SK-N-SH treated with all-trans-retinoic acid at 6 μM for 48 hours (cell line): Measurements from ENCODE around the gene DCST2.

Source experiments
- ATAC-seq: fragments of 200-7000 bp; cut with Tn5 transposase; 3 replicates; pipeline ENCODE4 v1.9.1; 2020; ENCODE audit warnings: mild to moderate bottlenecking, moderate library complexity
- ARNTL ChIP-seq: fragments of 450-650 bp; formaldehyde crosslinking; IDR thresholded peaks from 2 replicates; pipeline ENCODE4 v1.5.0; 2020; ENCODE audit warnings: low read depth, mild to moderate bottlenecking, moderate library complexity, borderline replicate concordance
- BACH2 ChIP-seq: fragments of 250-450 bp; sonication (Bioruptor Pico); IDR thresholded peaks from 2 replicates; pipeline ENCODE4 v1.9.0; 2021; ENCODE audit warnings: mild to moderate bottlenecking, borderline replicate concordance
- CREB5 ChIP-seq: fragments of 250-450 bp; sonication (Bioruptor Pico); IDR thresholded peaks from 2 replicates; pipeline ENCODE4 v1.5.1; 2020; ENCODE audit warnings: low read depth, mild to moderate bottlenecking, moderate library complexity
- CSDC2 ChIP-seq: fragments of 250-450 bp; sonication (Bioruptor Pico); IDR thresholded peaks from 2 replicates; pipeline ENCODE4 v1.5.0; 2020; ENCODE audit warnings: mild to moderate bottlenecking, moderate library complexity
- CSRNP3 ChIP-seq: fragments of 250-450 bp; sonication (Bioruptor Pico); IDR thresholded peaks from 2 replicates; pipeline ENCODE4 v1.5.1; 2021; ENCODE audit warnings: mild to moderate bottlenecking, moderate library complexity
- ESRRG ChIP-seq: fragments of 250-450 bp; sonication (Bioruptor Pico); IDR thresholded peaks from 2 replicates; pipeline ENCODE4 v1.6.1; 2021; ENCODE audit warnings: mild to moderate bottlenecking
- GLIS3 ChIP-seq: fragments of 250-450 bp; sonication (Bioruptor Pico); IDR thresholded peaks from 2 replicates; pipeline ENCODE4 v1.5.0; 2020; ENCODE audit warnings: mild to moderate bottlenecking, moderate library complexity
- ISL1 ChIP-seq: fragments of 250-450 bp; sonication (Bioruptor Pico); IDR thresholded peaks from 2 replicates; pipeline ENCODE4 v2.1.2; 2022; ENCODE audit warnings: mild to moderate bottlenecking, moderate library complexity
- OSR1 ChIP-seq: fragments of 250-450 bp; sonication (Bioruptor Pico); IDR thresholded peaks from 2 replicates; pipeline ENCODE4 v1.8.0; 2022; ENCODE audit warnings: moderate library complexity, mild to moderate bottlenecking, inconsistent platforms
- RARB ChIP-seq: fragments of 250-450 bp; sonication (Bioruptor Pico); IDR thresholded peaks from 2 replicates; pipeline ENCODE4 v1.8.0; 2021; ENCODE audit warnings: mild to moderate bottlenecking, moderate library complexity
- SNAI2 ChIP-seq: fragments of 250-450 bp; sonication (Bioruptor Pico); IDR thresholded peaks from 2 replicates; pipeline ENCODE4 v1.5.0; 2020; ENCODE audit warnings: mild to moderate bottlenecking, moderate library complexity
- TCF4 ChIP-seq: fragments of 250-450 bp; sonication (Bioruptor Pico); IDR thresholded peaks from 2 replicates; pipeline ENCODE4 v1.8.0; 2021; ENCODE audit warnings: mild to moderate bottlenecking, moderate library complexity, borderline replicate concordance
- TOX ChIP-seq: fragments of 250-450 bp; sonication (Bioruptor Pico); IDR thresholded peaks from 2 replicates; pipeline ENCODE4 v1.8.0; 2021; ENCODE audit warnings: mild to moderate bottlenecking, moderate library complexity, borderline replicate concordance
- TSHZ2 ChIP-seq: fragments of 250-450 bp; sonication (Bioruptor Pico); IDR thresholded peaks from 2 replicates; pipeline ENCODE4 v1.5.0; 2020; ENCODE audit warnings: mild to moderate bottlenecking, moderate library complexity
- ZC3H10 ChIP-seq: fragments of 250-450 bp; sonication (Bioruptor Pico); IDR thresholded peaks from 2 replicates; pipeline ENCODE4 v1.5.1; 2021; ENCODE audit warnings: mild to moderate bottlenecking, moderate library complexity
- ZFP3 ChIP-seq: fragments of 250-450 bp; sonication (Bioruptor Pico); IDR thresholded peaks from 2 replicates; pipeline ENCODE4 v1.5.0; 2020; ENCODE audit warnings: mild to moderate bottlenecking, moderate library complexity
- ZFP30 ChIP-seq: fragments of 450-650 bp; formaldehyde crosslinking; IDR thresholded peaks from 2 replicates; pipeline ENCODE4 v1.5.0; 2022; ENCODE audit warnings: mild to moderate bottlenecking, moderate library complexity
- ZNF565 ChIP-seq: fragments of 450-650 bp; formaldehyde crosslinking; conservative IDR thresholded peaks from 2 replicates; pipeline ENCODE4 v1.5.0; 2020; ENCODE audit warnings: low read depth, mild to moderate bottlenecking, moderate library complexity
- ZNF70 ChIP-seq: fragments of 450-650 bp; formaldehyde crosslinking; IDR thresholded peaks from 2 replicates; pipeline ENCODE4 v1.5.0; 2020; ENCODE audit warnings: mild to moderate bottlenecking, moderate library complexity
- ZNF8 ChIP-seq: fragments of 450-650 bp; formaldehyde crosslinking; IDR thresholded peaks from 2 replicates; pipeline ENCODE4 v1.5.0; 2020; ENCODE audit warnings: mild to moderate bottlenecking, moderate library complexity
- TF ChIP-seq, protein P1 (sequence below): fragments of 250-450 bp; sonication (Bioruptor Pico); IDR thresholded peaks from 2 replicates; pipeline ENCODE4 v1.8.0; 2021; ENCODE audit warnings: low read depth, mild to moderate bottlenecking, moderate library complexity, borderline replicate concordance

The DCST2 gene

GRCh38 chr1:155072531-155073289 lies 39.1 kb upstream of the DCST2 start:
- no peak for ATAC-seq

GRCh38 chr1:155071701-155072100 lies 38.1 kb upstream of the DCST2 start:
- ATAC-seq, result no peak
- TF ChIP-seq BACH2 (CRISPR knock-in tag), result no peak
- no peak for TF ChIP-seq CSDC2 (CRISPR knock-in tag)
- TF ChIP-seq ZNF8 (CRISPR knock-in tag), result no peak
- TF ChIP-seq GLIS3, result no peak
- TF ChIP-seq ESRRG (CRISPR knock-in tag), result no peak
- no peak for TF ChIP-seq ZC3H10 (CRISPR knock-in tag)
- TF ChIP-seq, protein P1, sequence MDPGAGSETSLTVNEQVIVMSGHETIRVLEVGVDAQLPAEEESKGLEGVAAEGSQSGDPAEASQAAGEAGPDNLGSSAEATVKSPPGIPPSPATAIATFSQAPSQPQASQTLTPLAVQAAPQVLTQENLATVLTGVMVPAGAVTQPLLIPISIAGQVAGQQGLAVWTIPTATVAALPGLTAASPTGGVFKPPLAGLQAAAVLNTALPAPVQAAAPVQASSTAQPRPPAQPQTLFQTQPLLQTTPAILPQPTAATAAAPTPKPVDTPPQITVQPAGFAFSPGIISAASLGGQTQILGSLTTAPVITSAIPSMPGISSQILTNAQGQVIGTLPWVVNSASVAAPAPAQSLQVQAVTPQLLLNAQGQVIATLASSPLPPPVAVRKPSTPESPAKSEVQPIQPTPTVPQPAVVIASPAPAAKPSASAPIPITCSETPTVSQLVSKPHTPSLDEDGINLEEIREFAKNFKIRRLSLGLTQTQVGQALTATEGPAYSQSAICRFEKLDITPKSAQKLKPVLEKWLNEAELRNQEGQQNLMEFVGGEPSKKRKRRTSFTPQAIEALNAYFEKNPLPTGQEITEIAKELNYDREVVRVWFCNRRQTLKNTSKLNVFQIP (CRISPR knock-in tag), result no peak
- no peak for TF ChIP-seq ZNF70 (CRISPR knock-in tag)
- TF ChIP-seq RARB (CRISPR knock-in tag), result no peak
- TF ChIP-seq SNAI2, result no peak
- no peak for TF ChIP-seq OSR1 (CRISPR knock-in tag)
- TF ChIP-seq ISL1, result no peak
- no peak for TF ChIP-seq TCF4
- TF ChIP-seq ZFP30, result no peak

More at GRCh38 chr1:155072531-155073289, 39.1 kb upstream of the DCST2 start:
- TF ChIP-seq TSHZ2 (CRISPR knock-in tag) (no peak), ISL1 (no peak), OSR1 (CRISPR knock-in tag) (no peak), ARNTL (CRISPR knock-in tag) (no peak), TOX (CRISPR knock-in tag) (no peak), ZFP3 (CRISPR knock-in tag) (no peak), CREB5 (CRISPR knock-in tag) (no peak), GLIS3 (no peak), ZNF8 (CRISPR knock-in tag) (no peak), RARB (CRISPR knock-in tag) (no peak), TCF4 (no peak), ESRRG (CRISPR knock-in tag) (no peak), ZFP30 (no peak), SNAI2 (no peak), CSRNP3 (CRISPR knock-in tag) (no peak), ZNF565 (CRISPR knock-in tag) (no peak), CSDC2 (CRISPR knock-in tag) (no peak), BACH2 (CRISPR knock-in tag) (no peak), ZNF70 (CRISPR knock-in tag) (no peak)
- TF ChIP-seq, protein P1 (CRISPR knock-in tag), result no peak
- TF ChIP-seq, all 23 proteins: peak for 0
